Fibroblast of lung (primary cell): ENCODE results near the gene IFI44L.

ENCODE experiments used
- CTCF ChIP-seq, 2 donors: IDR thresholded peaks in 1 of 2; conservative IDR thresholded peaks in 1 of 2; 1 replicate in 1 of 2; 2 replicates in 1 of 2; pipeline ENCODE4 v1.5.1; 2011 to 2012; ENCODE audit warnings: low read length in 2 of 2, control low read depth in 1 of 2, inconsistent platforms in 1 of 2, low read depth in 1 of 2, mild to moderate bottlenecking in 1 of 2
- EZH2 ChIP-seq: IDR thresholded peaks from 2 replicates; pipeline ENCODE4 v1.5.1; 2012; ENCODE audit warnings: low read length, control low read depth, mild to moderate bottlenecking; ENCODE audit errors: missing control alignments

GRCh38 chr1:78663923-78664322, 43.7 kb downstream of the IFI44L start:
- TF ChIP-seq CTCF (conservative IDR thresholded peaks at IDR 0.05 in 1 of 2, IDR thresholded peaks at IDR 0.05 in 1 of 2; ENCODE audit: low read depth in 1 of 2, low read length in 2 of 2) (no peak), EZH2 (no peak)
